GM19328 (cell line): ENCODE measurements around the gene CELF6.

Experiments
- ATAC-seq: cut with Tn5 transposase; IDR thresholded peaks from one replicate; pipeline ENCODE4 v1.9.1; 2021; ENCODE audit warnings: mild to moderate bottlenecking, moderate library complexity; ENCODE audit not compliant: unreplicated experiment

CELF6 gene

DNA sequence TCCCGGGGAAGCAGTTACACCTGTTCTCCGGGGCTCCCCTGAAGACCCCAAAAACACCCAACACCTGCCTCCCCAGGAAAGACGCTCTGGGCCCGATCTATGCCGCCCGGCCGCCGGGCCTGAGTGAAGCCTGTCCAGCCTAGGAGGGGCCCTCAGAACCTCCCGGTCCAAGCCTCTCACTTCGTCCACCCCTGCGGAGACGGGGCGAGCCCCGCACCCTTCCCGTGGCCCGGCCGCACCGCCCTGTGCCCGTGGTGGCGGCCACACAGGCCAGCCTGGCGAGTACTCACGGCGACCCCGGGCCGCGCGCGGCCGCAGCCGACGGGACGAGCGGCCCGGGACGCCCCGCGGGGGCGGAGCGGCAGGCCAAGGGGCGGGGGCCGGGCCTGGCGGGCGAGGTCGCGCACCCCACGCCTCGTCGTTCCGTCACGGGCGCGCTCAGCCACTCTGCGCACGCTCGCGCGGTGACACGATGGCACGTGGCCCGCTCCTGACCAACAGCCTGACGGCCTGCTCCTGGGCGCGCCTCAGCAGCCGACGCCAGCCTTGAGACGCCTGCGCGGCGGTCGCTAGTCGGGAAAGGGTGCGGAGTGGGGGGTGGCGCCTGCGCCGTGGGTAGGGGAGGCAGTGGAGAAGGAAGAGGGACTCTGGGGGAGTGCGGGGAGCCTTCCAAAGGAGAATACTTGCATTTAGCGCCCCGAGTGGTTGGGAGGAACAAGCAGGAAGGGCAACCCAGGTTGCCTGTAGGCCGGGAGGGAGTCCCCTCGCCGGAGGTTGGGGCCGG, 47.6 kb downstream of the CELF6 start, which contains the start of gene PARP6:
PARP6 (minus strand) TSS at position 342 of the 784 bp plus-strand sequence. CDS start 5,077 bp downstream, outside the sequence.
- ATAC-seq = peak; percentile 97

- no peak for ATAC-seq
Observed at GRCh38 chr15:72271895-72272212, 48.1 kb downstream of the CELF6 start.

DNA sequence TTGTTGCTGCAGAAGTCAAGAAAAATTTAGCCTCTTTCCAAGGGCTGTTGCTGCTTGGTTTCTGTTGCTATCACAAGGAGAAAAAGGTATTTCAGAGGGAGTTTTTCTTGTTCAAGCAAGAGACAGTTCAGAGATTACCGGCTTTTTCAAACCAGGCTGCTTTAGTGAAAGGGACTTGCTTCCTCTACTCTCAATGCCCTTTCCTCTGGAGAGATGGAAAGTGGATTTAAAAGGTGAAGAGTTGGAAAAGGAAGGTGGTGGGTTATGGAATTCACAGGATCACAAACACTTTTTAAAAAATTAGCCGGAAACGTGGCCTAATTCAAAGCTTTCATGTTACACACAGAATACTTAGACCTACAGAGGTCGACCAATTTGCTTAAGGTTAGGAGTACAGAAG, 48.7 kb downstream of the CELF6 start:
- ATAC-seq = no peak

- ATAC-seq = no peak
Observed at GRCh38 chr15:72269739-72270138, 50.2 kb downstream of the CELF6 start.

DNA sequence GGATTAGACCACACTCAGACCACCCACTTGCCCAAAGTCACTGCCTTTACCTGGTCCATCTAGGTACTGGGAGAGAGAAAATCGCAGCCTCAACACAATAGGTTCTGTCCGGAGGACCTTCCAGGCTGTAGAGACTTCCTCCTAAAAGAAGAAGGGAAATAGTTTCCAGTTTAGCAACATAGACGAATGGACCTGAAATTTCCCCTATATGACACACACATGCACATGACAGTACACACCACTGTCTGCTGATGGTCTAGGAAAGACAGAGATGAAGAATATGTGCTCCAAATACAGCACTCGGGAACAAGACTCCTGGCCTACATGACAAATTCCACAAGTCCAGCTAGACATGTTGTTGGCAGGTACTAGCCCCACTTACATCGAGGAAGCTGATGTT, 54.9 kb downstream of the CELF6 start:
- ATAC-seq = no peak

DNA sequence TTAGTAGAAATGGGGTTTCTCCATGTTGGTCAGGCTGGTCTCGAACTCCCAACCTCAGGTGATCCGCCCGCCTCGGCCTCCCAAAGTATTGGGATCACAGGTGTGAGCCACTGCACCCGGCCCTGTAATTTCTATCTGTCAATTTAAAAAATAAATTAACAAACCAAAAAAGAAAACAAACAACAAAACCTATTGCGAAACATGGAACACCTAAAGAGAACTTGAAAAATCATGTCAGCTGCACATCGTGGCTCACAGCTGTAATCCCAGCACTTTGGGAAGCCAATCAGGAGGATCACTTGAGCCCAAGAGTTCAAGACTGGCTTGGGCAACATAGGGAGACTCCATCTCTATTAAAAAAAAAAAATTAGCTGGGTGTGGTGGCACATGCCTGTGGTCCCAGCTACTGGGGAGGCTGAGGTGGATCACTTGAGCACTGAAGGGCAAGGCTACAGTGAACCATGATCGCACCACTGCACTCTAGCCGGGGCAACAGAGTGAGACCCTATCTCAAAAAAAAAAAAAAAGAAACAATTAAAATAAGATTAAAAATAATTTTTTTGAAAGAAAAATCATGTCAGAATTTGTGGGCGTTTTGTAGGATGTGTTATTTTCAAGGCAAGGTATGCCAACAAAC, 67.2 kb downstream of the CELF6 start:
- no peak for ATAC-seq

- ATAC-seq = no peak
Observed at GRCh38 chr15:72249142-72249810, 70.7 kb downstream of the CELF6 start.

DNA sequence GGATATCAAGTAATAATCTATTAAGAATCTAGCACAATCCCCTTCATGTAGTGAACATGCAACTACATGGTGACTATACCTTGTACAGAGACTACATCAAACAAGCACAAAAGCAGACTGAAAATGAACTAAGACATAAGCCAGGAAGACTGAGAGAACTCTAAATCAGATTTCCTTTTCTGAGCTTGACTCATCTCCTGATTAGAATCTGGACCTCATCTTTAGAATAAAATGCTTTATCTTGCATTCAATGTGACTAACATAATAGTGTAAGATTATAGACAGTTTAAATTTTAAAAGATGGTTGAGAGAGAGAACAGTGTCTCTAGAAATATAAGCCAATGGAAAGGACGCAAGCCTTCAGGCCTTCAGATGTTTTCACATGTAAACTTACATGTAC, 71.4 kb downstream of the CELF6 start:
- ATAC-seq = no peak

DNA sequence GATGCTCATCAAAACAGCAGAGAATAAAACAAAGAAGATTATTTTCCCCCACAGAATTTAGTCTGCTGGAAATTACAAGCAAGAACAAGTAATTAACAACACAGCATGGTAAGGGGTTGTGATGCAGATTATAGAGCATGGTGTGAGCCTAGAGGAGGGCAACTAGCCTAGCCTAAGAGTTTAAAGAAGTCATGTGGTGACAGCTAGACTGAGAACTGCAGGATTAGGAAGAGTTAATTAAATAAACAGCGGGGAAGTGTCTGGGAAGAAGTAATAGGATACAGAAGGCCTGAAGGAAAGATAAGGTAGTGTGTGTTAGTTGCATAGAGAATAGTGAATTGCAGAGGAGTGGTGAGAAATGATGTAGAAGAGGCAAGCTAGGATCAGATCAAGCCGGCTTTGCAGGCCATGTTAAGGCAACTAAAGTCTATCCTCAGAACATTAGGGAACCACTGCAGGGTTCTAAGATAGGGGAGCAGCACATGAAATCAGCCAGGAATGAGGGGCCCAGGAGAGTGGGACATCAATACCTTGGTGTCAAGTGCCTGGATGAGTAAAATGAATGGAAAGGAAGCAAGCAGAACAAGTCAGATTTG, 77.1 kb downstream of the CELF6 start:
- no peak for ATAC-seq

DNA sequence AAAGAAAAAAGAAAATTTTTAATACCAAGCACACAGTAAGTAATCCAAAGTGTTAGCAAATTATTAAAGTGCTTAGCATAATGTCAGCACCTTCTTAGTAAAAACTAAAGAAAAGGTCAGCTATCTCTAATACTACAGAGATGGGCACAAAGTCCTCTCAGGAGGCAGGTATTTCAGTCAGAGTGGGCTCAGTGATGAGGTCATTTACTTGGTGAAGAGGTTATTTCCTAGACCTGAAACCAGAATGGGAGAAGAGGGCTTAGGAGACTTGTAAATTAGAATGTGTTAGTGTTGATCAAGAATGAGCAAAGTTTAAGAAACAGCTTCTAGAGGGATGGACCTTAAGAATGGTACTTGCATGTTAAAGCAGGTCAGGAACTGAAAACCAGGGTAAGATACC, 80.3 kb downstream of the CELF6 start:
- ATAC-seq = no peak

DNA sequence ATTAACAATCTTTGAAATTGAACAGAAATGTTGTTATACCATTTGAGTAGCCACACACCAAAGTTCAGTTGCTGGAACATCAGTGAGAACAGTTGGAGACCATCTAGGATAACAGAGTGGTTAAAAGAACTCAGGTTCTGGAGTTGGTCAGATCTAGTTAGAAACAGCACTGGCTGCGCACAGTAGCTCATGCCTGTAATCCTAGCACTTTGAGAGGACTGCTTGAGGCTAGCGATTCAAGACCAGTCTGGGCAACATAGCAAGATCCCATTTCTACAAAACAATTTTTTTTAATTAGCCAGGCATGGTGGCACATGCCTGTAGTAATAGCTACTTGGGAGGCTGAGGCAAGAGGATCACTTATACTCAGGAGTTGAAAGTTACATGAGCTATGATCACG, 81.4 kb downstream of the CELF6 start:
- ATAC-seq = no peak

DNA sequence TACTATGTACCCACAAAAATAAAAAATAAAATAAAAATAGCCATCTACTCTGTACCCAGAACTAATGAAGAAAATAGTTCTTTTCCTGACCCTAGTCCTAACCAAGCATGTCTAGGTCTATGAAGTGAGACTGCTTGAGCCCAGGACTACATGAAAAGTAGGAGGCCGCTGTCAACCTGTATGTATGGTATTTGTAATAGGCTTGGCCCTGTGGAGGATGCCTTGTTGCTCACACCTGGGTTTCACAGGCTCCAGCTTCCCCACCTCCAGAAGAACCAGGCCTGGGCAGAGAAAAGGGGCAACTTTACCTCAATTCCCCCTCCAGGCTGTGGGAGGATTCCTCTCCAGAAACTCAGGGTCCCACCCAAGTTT, 82.1 kb downstream of the CELF6 start:
- no peak for ATAC-seq

GRCh38 chr15:72237029-72237852, 82.7 kb downstream of the CELF6 start:
- ATAC-seq = no peak

DNA sequence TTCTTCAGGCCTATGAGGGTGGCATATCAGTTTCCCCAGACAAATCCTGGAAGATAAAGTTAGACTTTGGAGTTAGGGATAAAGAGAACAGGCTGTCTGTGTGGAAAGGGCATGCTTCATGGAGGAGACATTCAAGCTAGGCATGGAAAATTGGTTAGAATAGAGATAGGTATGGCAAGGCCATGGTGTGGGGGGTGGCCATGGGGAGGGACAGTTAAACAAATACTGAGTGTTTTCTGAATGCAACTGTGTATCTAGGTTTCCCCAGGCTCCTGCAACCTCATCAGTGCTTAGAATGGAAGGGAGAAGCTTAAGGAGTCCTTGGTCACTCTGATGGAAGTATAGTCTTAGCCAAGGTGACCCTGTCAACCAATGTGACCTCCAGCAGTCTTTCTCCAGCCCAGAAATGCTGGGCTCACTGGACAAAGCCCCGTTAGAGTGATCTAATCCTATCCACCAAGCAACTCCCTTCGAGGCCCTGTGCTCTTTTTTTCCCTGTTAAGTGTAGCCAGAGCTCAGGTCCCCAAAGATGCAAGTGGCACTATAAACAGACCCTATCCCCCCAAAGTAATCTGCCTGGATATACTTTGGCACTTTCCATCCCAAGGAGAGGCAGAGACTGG, 83.5 kb downstream of the CELF6 start:
- no peak for ATAC-seq

GRCh38 chr15:72235298-72235697, 84.7 kb downstream of the CELF6 start:
- ATAC-seq = no peak
